Activated T-cell treated with anti-CD3 and anti-CD28 coated beads, Interleukin-2, amount 50 U/mL, for 4 hours (primary cell): ENCODE results near the gene ZNF550. TPM values are rescaled to one million over a fixed set of nuclear protein-coding genes. Genes with fewer than 3 reads are reported as not detected.
A peak's percentile ranks its signal among the peaks of the same experiment; 100 is the strongest.
"Not testable (repeated sequence)": the region's sequence is repeated elsewhere in the genome, so short reads cannot be mapped to it uniquely, and the experiment has no call there.

ENCODE experiments used
- ATAC-seq, 2 donors: fragments of 200-7000 bp; cut with Tn5 transposase; one replicate each; pipeline ENCODE4 v1.10.0; 2021
- DNase-seq: peaks from one replicate; pipeline ENCODE4 v3.0.0-alpha.2; 2020
- H3K27me3 Mint-ChIP-seq: one replicate; pipeline ENCODE4 v1.8.0; 2021; ENCODE audit warnings: low read depth, mixed read lengths
- H3K36me3 Mint-ChIP-seq: one replicate; pipeline ENCODE4 v1.8.0; 2022; ENCODE audit warnings: mixed read lengths; ENCODE audit not compliant: insufficient read depth
- H3K4me1 Mint-ChIP-seq: one replicate; pipeline ENCODE4 v1.8.0; 2021; ENCODE audit warnings: low read depth, mixed read lengths
- H3K4me3 Mint-ChIP-seq: one replicate; pipeline ENCODE4 v1.8.0; 2021; ENCODE audit warnings: mild to moderate bottlenecking, moderate library complexity, mixed read lengths
- H3K9me3 Mint-ChIP-seq: one replicate; pipeline ENCODE4 v1.8.0; 2021; ENCODE audit warnings: mixed read lengths
- total RNA-seq, 3 donors: library from RNA; stranded (reverse); gene quantifications; one replicate each; pipeline ENCODE4 v1.2.1, GENCODE V29; 2021

Gene ZNF550
- total RNA-seq, 3 donors from 2014 or later, result 8.3 to 10.9 (median 8.7) TPM

- Mint-ChIP-seq H3K9me3 (peaks cover 27% of the 10 kb centered on the region), H3K4me3 (peak overlapping the region; percentile 93), H3K27me3 (peaks cover 3% of the 10 kb centered on the region), H3K4me1 (peaks cover 33% of the 10 kb centered on the region), H3K36me3 (peaks cover 27% of the 10 kb centered on the region)
- DNase-seq (no peak), ATAC-seq (peak in 1 of 2 donors; percentile 1)
These were observed 407 bp upstream of the ZNF550 start for GRCh38 chr19:57560049-57560491.

- DNase-seq (no peak), ATAC-seq (peak; percentile 14 to 33)
- peaks cover 3% of the 10 kb centered on the region for H3K27me3 Mint-ChIP-seq
- H3K9me3 Mint-ChIP-seq, result peaks cover 27% of the 10 kb centered on the region
- peaks cover 37% of the 10 kb centered on the region for H3K36me3 Mint-ChIP-seq
- peaks cover 33% of the 10 kb centered on the region for H3K4me1 Mint-ChIP-seq
- H3K4me3 Mint-ChIP-seq, result peak overlapping the region; percentile 93
These were observed 657 bp downstream of the ZNF550 start for GRCh38 chr19:57559008-57559403.

GRCh38 chr19:57558525-57558924 lies 1.1 kb downstream of the ZNF550 start:
- H3K36me3 Mint-ChIP-seq, result peaks cover 41% of the 10 kb centered on the region
- ATAC-seq, result no peak
- DNase-seq, result no peak
- peaks cover 33% of the 10 kb centered on the region for H3K4me1 Mint-ChIP-seq
- H3K4me3 Mint-ChIP-seq, result peak overlapping the region; percentile 93
- peaks cover 3% of the 10 kb centered on the region for H3K27me3 Mint-ChIP-seq
- H3K9me3 Mint-ChIP-seq, result peaks cover 25% of the 10 kb centered on the region

GRCh38 chr19:57557659-57558058 lies 2.0 kb downstream of the ZNF550 start:
- Mint-ChIP-seq H3K4me3 (peak overlapping the region; percentile 93), H3K4me1 (peaks cover 35% of the 10 kb centered on the region), H3K27me3 (peaks cover 3% of the 10 kb centered on the region), H3K36me3 (peaks cover 50% of the 10 kb centered on the region), H3K9me3 (peaks cover 24% of the 10 kb centered on the region)
- DNase-seq (no peak), ATAC-seq (no peak)

GRCh38 chr19:57552432-57552831 lies 7.2 kb downstream of the ZNF550 start:
- Mint-ChIP-seq H3K4me3 (no peak overlapping the region), H3K27me3 (no peaks in the 10 kb centered on the region), H3K4me1 (peaks cover 5% of the 10 kb centered on the region), H3K9me3 (peaks cover 50% of the 10 kb centered on the region), H3K36me3 (peaks cover 92% of the 10 kb centered on the region)
- ATAC-seq (no peak), DNase-seq (no peak)

- H3K4me1 Mint-ChIP-seq, result no peaks in the 10 kb centered on the region
- ATAC-seq (no peak), DNase-seq (no peak)
- peaks cover 82% of the 10 kb centered on the region for H3K36me3 Mint-ChIP-seq
- peaks cover 79% of the 10 kb centered on the region for H3K9me3 Mint-ChIP-seq
- no peak overlapping the region for H3K4me3 Mint-ChIP-seq
- no peaks in the 10 kb centered on the region for H3K27me3 Mint-ChIP-seq
These were observed 13.2 kb downstream of the ZNF550 start for GRCh38 chr19:57546513-57546912.

GRCh38 chr19:57537953-57538547 lies 21.6 kb downstream of the ZNF550 start:
- H3K27me3 Mint-ChIP-seq, result no peaks in the 10 kb centered on the region
- peaks cover 69% of the 10 kb centered on the region for H3K9me3 Mint-ChIP-seq
- DNase-seq (no peak), ATAC-seq (no peak)
- H3K36me3 Mint-ChIP-seq, result peaks cover 89% of the 10 kb centered on the region
- no peak overlapping the region for H3K4me3 Mint-ChIP-seq
- H3K4me1 Mint-ChIP-seq, result no peaks in the 10 kb centered on the region

GRCh38 chr19:57527136-57527881 lies 32.4 kb downstream of the ZNF550 start, which contains the start of gene ZNF549:
ZNF549 (plus strand) TSS chr19:57527356; CDS start chr19:57527574, 218 bp downstream.
- peak; percentile 100 for ATAC-seq
- Mint-ChIP-seq H3K27me3 (no peaks in the 10 kb centered on the region), H3K4me1 (peaks cover 22% of the 10 kb centered on the region), H3K36me3 (peaks cover 32% of the 10 kb centered on the region), H3K4me3 (peak within 1 kb of the TSS; percentile 95), H3K9me3 (peaks cover 29% of the 10 kb centered on the region)
- peak; percentile 78 for DNase-seq

GRCh38 chr19:57518021-57518420 lies 41.6 kb downstream of the ZNF550 start:
- H3K4me3 Mint-ChIP-seq, ATAC-seq, DNase-seq, H3K4me1 Mint-ChIP-seq, H3K27me3 Mint-ChIP-seq: not testable (repeated sequence)
- H3K36me3 Mint-ChIP-seq, result peaks cover 55% of the 10 kb centered on the region
- peaks cover 50% of the 10 kb centered on the region for H3K9me3 Mint-ChIP-seq

GRCh38 chr19:57515255-57515654 lies 44.4 kb downstream of the ZNF550 start:
- H3K27me3 Mint-ChIP-seq, result no peaks in the 10 kb centered on the region
- peaks cover 56% of the 10 kb centered on the region for H3K9me3 Mint-ChIP-seq
- DNase-seq (no peak), ATAC-seq (no peak)
- H3K36me3 Mint-ChIP-seq, result peaks cover 66% of the 10 kb centered on the region
- H3K4me1 Mint-ChIP-seq, result no peaks in the 10 kb centered on the region
- H3K4me3 Mint-ChIP-seq, result no peak overlapping the region

GRCh38 chr19:57512845-57513244 lies 46.8 kb downstream of the ZNF550 start:
- ATAC-seq (no peak), DNase-seq (no peak)
- H3K36me3 Mint-ChIP-seq, result peaks cover 74% of the 10 kb centered on the region
- H3K4me1 Mint-ChIP-seq, result no peaks in the 10 kb centered on the region
- no peak overlapping the region for H3K4me3 Mint-ChIP-seq
- no peaks in the 10 kb centered on the region for H3K27me3 Mint-ChIP-seq
- H3K9me3 Mint-ChIP-seq, result peaks cover 63% of the 10 kb centered on the region

GRCh38 chr19:57511484-57511883 lies 48.2 kb downstream of the ZNF550 start:
- Mint-ChIP-seq H3K4me1 (no peaks in the 10 kb centered on the region), H3K4me3 (no peak overlapping the region), H3K36me3 (peaks cover 74% of the 10 kb centered on the region), H3K27me3 (no peaks in the 10 kb centered on the region), H3K9me3 (peaks cover 62% of the 10 kb centered on the region)
- ATAC-seq, result no peak
- DNase-seq, result no peak

GRCh38 chr19:57506163-57506562 lies 53.5 kb downstream of the ZNF550 start:
- Mint-ChIP-seq H3K27me3 (no peaks in the 10 kb centered on the region), H3K9me3 (peaks cover 51% of the 10 kb centered on the region), H3K36me3 (peaks cover 78% of the 10 kb centered on the region), H3K4me3 (no peak overlapping the region), H3K4me1 (peaks cover 10% of the 10 kb centered on the region)
- ATAC-seq (no peak), DNase-seq (no peak)

GRCh38 chr19:57500400-57500799 lies 59.3 kb downstream of the ZNF550 start:
- Mint-ChIP-seq H3K4me3 (peak overlapping the region; percentile 83), H3K4me1 (peaks cover 23% of the 10 kb centered on the region), H3K36me3 (peaks cover 43% of the 10 kb centered on the region), H3K9me3 (peaks cover 38% of the 10 kb centered on the region)
- not testable (repeated sequence) for ATAC-seq, H3K27me3 Mint-ChIP-seq, DNase-seq
